ENCODE data around the gene ZXDC. TPM values are rescaled to one million over a fixed set of nuclear protein-coding genes. Genes with fewer than 3 reads are reported as not detected.

ZXDC gene
- total RNA-seq, 2 donors from 2014 or later = 27.8 to 32.8 TPM

- no peaks in the 10 kb centered on the region for H3K9me3 Mint-ChIP-seq
- ATAC-seq (replicated peaks in 1 of 2) = no peak
- H3K36me3 Mint-ChIP-seq (ENCODE audit: insufficient read depth in 2 of 2) = peaks cover 1 to 13% of the 10 kb centered on the region in 2 donors
- H3K4me3 Mint-ChIP-seq = no peak overlapping the region
- no peak for DNase-seq
- no peak overlapping the region for H3K27ac Mint-ChIP-seq
- peaks cover 9% of the 10 kb centered on the region for H3K4me1 Mint-ChIP-seq (ENCODE audit: low read depth)
- no peaks in the 10 kb centered on the region for H3K27me3 Mint-ChIP-seq (ENCODE audit: low read depth)
These were observed 15.9 kb downstream of the ZXDC start for GRCh38 chr3:126459763-126460127.

GRCh38 chr3:126459111-126459762 lies 16.5 kb downstream of the ZXDC start:
- no peak for DNase-seq
- no peaks in the 10 kb centered on the region for H3K9me3 Mint-ChIP-seq
- no peaks in the 10 kb centered on the region for H3K27me3 Mint-ChIP-seq (ENCODE audit: low read depth)
- no peak for ATAC-seq (replicated peaks in 1 of 2)
- H3K4me3 Mint-ChIP-seq = no peak overlapping the region
- H3K27ac Mint-ChIP-seq = no peak overlapping the region
- peaks cover 9% of the 10 kb centered on the region for H3K4me1 Mint-ChIP-seq (ENCODE audit: low read depth)
- peaks cover 1 to 10% of the 10 kb centered on the region in 2 donors for H3K36me3 Mint-ChIP-seq (ENCODE audit: insufficient read depth in 2 of 2)

GRCh38 chr3:126456766-126457388 lies 18.8 kb downstream of the ZXDC start:
- Mint-ChIP-seq H3K4me3 (no peak overlapping the region), H3K27ac (no peak overlapping the region), H3K27me3 (ENCODE audit: low read depth) (no peaks in the 10 kb centered on the region), H3K4me1 (ENCODE audit: low read depth) (peaks cover 9% of the 10 kb centered on the region), H3K9me3 (no peaks in the 10 kb centered on the region), H3K36me3 (ENCODE audit: insufficient read depth in 2 of 2) (peaks cover 1 to 10% of the 10 kb centered on the region in 2 donors)
- ATAC-seq (replicated peaks in 1 of 2) = no peak
- no peak for DNase-seq

- Mint-ChIP-seq H3K4me1 (ENCODE audit: low read depth) (peaks cover 9% of the 10 kb centered on the region), H3K36me3 (ENCODE audit: insufficient read depth in 2 of 2) (peaks cover 1 to 15% of the 10 kb centered on the region in 2 donors), H3K27me3 (ENCODE audit: low read depth) (no peaks in the 10 kb centered on the region), H3K27ac (no peak overlapping the region), H3K9me3 (no peaks in the 10 kb centered on the region), H3K4me3 (no peak overlapping the region)
- ATAC-seq (replicated peaks in 1 of 2) (no peak), DNase-seq (no peak)
These were observed 19.5 kb downstream of the ZXDC start for GRCh38 chr3:126456211-126456610.

- Mint-ChIP-seq H3K4me3 (no peak overlapping the region), H3K27ac (peak overlapping the region; percentile 72), H3K4me1 (ENCODE audit: low read depth) (peaks cover 15% of the 10 kb centered on the region), H3K27me3 (ENCODE audit: low read depth) (no peaks in the 10 kb centered on the region), H3K36me3 (ENCODE audit: insufficient read depth in 2 of 2) (peaks cover 0 to 10% of the 10 kb centered on the region in 2 donors), H3K9me3 (no peaks in the 10 kb centered on the region)
- DNase-seq (no peak), ATAC-seq (replicated peaks in 1 of 2) (no peak)
These were observed 21.1 kb downstream of the ZXDC start for GRCh38 chr3:126454437-126455198.

GRCh38 chr3:126454025-126454424 lies 21.7 kb downstream of the ZXDC start:
- peaks cover 0 to 10% of the 10 kb centered on the region in 2 donors for H3K36me3 Mint-ChIP-seq (ENCODE audit: insufficient read depth in 2 of 2)
- peak overlapping the region; percentile 1 for H3K27ac Mint-ChIP-seq

GRCh38 chr3:126452213-126452612 lies 23.5 kb downstream of the ZXDC start:
- ATAC-seq (replicated peaks in 1 of 2) (no peak), DNase-seq (no peak)
- H3K27ac Mint-ChIP-seq = no peak overlapping the region
- H3K9me3 Mint-ChIP-seq = no peaks in the 10 kb centered on the region
- peaks cover 0 to 10% of the 10 kb centered on the region in 2 donors for H3K36me3 Mint-ChIP-seq (ENCODE audit: insufficient read depth in 2 of 2)
- H3K4me1 Mint-ChIP-seq (ENCODE audit: low read depth) = peaks cover 10% of the 10 kb centered on the region
- no peaks in the 10 kb centered on the region for H3K27me3 Mint-ChIP-seq (ENCODE audit: low read depth)
- H3K4me3 Mint-ChIP-seq = no peak overlapping the region

More at GRCh38 chr3:126454025-126454424, 21.7 kb downstream of the ZXDC start:
- Mint-ChIP-seq H3K4me3 (no peak overlapping the region), H3K9me3 (no peaks in the 10 kb centered on the region), H3K27me3 (ENCODE audit: low read depth) (no peaks in the 10 kb centered on the region), H3K4me1 (ENCODE audit: low read depth) (peaks cover 15% of the 10 kb centered on the region)
- ATAC-seq (replicated peaks in 1 of 2) (no peak), DNase-seq (no peak)

GRCh38 chr3:126451511-126451910 lies 24.2 kb downstream of the ZXDC start:
- Mint-ChIP-seq H3K4me1 (ENCODE audit: low read depth) (peaks cover 5% of the 10 kb centered on the region), H3K4me3 (no peak overlapping the region), H3K36me3 (ENCODE audit: insufficient read depth in 2 of 2) (peaks cover 0 to 8% of the 10 kb centered on the region in 2 donors), H3K27ac (no peak overlapping the region), H3K9me3 (no peaks in the 10 kb centered on the region), H3K27me3 (ENCODE audit: low read depth) (no peaks in the 10 kb centered on the region)
- DNase-seq (no peak), ATAC-seq (replicated peaks in 1 of 2) (no peak)

- Mint-ChIP-seq H3K36me3 (ENCODE audit: insufficient read depth in 2 of 2) (peaks cover 0 to 8% of the 10 kb centered on the region in 2 donors), H3K4me1 (ENCODE audit: low read depth) (peaks cover 5% of the 10 kb centered on the region), H3K27me3 (ENCODE audit: low read depth) (no peaks in the 10 kb centered on the region), H3K4me3 (no peak overlapping the region), H3K27ac (no peak overlapping the region), H3K9me3 (no peaks in the 10 kb centered on the region)
- ATAC-seq (replicated peaks in 1 of 2) (no peak), DNase-seq (no peak)
These were observed 24.9 kb downstream of the ZXDC start for GRCh38 chr3:126450744-126451143.

- H3K4me1 Mint-ChIP-seq (ENCODE audit: low read depth) = peaks cover 5% of the 10 kb centered on the region
- H3K4me3 Mint-ChIP-seq = no peak overlapping the region
- ATAC-seq (replicated peaks in 1 of 2) = no peak
- no peaks in the 10 kb centered on the region for H3K27me3 Mint-ChIP-seq (ENCODE audit: low read depth)
- DNase-seq = no peak
- no peak overlapping the region for H3K27ac Mint-ChIP-seq
- H3K9me3 Mint-ChIP-seq = no peaks in the 10 kb centered on the region
- H3K36me3 Mint-ChIP-seq (ENCODE audit: insufficient read depth in 2 of 2) = peaks cover 0 to 8% of the 10 kb centered on the region in 2 donors
These were observed 25.5 kb downstream of the ZXDC start for GRCh38 chr3:126450219-126450618.

GRCh38 chr3:126449621-126450051 lies 26.1 kb downstream of the ZXDC start:
- DNase-seq = no peak
- Mint-ChIP-seq H3K4me1 (ENCODE audit: low read depth) (peaks cover 5% of the 10 kb centered on the region), H3K27me3 (ENCODE audit: low read depth) (no peaks in the 10 kb centered on the region), H3K9me3 (no peaks in the 10 kb centered on the region), H3K27ac (no peak overlapping the region), H3K4me3 (no peak overlapping the region), H3K36me3 (ENCODE audit: insufficient read depth in 2 of 2) (peaks cover 0 to 8% of the 10 kb centered on the region in 2 donors)
- ATAC-seq (replicated peaks in 1 of 2) = no peak

GRCh38 chr3:126448893-126449180 lies 26.9 kb downstream of the ZXDC start:
- H3K4me1 Mint-ChIP-seq (ENCODE audit: low read depth) = peaks cover 5% of the 10 kb centered on the region
- no peak overlapping the region for H3K4me3 Mint-ChIP-seq
- DNase-seq (no peak), ATAC-seq (replicated peaks in 1 of 2) (no peak)
- no peaks in the 10 kb centered on the region for H3K9me3 Mint-ChIP-seq
- no peak overlapping the region for H3K27ac Mint-ChIP-seq
- H3K36me3 Mint-ChIP-seq (ENCODE audit: insufficient read depth in 2 of 2) = peaks cover 0 to 8% of the 10 kb centered on the region in 2 donors
- H3K27me3 Mint-ChIP-seq (ENCODE audit: low read depth) = no peaks in the 10 kb centered on the region

GRCh38 chr3:126448136-126448892 lies 27.4 kb downstream of the ZXDC start:
- ATAC-seq (replicated peaks in 1 of 2) = no peak
- Mint-ChIP-seq H3K4me3 (no peak overlapping the region), H3K27me3 (ENCODE audit: low read depth) (no peaks in the 10 kb centered on the region), H3K27ac (no peak overlapping the region), H3K9me3 (no peaks in the 10 kb centered on the region), H3K4me1 (ENCODE audit: low read depth) (peaks cover 5% of the 10 kb centered on the region), H3K36me3 (ENCODE audit: insufficient read depth in 2 of 2) (peaks cover 0 to 8% of the 10 kb centered on the region in 2 donors)
- DNase-seq = no peak

All from activated T-cell treated with anti-CD3 and anti-CD28 coated beads, Interleukin-2, amount 50 U/mL, for 72 hours (primary cell).